HG03175 (cell line): ENCODE measurements around the gene SLC12A7.
"Not testable (repeated sequence)": the region's sequence is repeated elsewhere in the genome, so short reads cannot be mapped to it uniquely, and the experiment has no call there.

ENCODE experiments used
- ATAC-seq: cut with Tn5 transposase; IDR thresholded peaks from one replicate; pipeline ENCODE4 v1.9.1; 2021; ENCODE audit warnings: mild to moderate bottlenecking, moderate library complexity; ENCODE audit not compliant: unreplicated experiment

SLC12A7 gene

DNA sequence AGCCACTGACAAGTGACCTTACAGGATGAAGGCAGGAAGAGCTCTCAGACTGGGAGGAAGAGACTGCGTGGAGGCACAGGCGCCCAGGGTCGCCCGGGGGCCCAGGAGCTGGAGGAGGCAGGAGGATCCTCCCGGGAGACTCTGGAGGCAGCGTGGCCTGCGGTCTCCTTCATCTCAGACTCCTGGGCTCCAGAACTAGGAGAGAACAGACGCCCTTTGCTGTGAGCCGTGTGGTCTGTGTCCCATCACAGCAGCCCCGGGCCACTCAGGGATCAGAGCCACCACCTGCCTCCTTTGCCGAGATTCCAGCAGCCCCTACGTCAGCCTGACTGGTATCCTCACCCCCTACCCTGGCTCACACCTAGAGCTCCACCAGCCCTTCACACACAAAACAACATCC lies 45.2 kb downstream of the SLC12A7 start:
- ATAC-seq: no peak

DNA sequence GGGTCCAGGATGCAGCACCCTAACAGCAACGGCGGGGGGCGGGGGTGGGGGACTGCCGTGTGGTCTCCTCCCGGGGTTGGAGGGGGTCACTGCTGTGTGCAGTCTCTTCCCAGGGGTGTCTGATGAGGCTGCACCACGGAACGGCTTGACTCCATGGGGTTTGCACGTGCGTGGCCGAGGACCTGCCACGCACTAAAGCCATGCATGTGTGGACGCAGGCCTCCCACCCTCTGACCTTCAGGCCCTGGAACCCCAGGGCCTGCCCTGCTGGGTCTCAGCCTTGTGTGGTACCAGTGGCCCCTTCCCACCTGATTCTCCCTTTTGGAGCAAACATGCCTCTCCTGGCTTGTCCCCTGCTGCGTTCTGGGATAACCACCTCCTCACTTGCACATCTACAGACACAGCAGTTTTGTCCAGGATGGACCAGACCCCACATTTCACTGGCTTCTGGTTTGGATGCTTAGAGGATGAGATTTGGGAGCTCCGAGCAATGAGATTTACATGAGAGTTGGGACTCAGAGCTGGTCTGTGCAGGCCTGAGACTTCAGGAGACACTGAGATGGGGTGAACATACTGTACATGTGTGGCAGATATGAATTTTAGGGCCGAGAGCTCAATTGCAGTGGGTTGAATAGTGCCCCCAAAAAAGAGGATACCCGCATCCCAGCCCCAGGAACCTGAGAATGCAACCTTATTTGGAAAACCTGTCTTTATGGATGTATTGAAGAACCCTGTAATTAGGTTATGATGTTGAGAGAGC lies 45.8 kb downstream of the SLC12A7 start:
- ATAC-seq: no peak

DNA sequence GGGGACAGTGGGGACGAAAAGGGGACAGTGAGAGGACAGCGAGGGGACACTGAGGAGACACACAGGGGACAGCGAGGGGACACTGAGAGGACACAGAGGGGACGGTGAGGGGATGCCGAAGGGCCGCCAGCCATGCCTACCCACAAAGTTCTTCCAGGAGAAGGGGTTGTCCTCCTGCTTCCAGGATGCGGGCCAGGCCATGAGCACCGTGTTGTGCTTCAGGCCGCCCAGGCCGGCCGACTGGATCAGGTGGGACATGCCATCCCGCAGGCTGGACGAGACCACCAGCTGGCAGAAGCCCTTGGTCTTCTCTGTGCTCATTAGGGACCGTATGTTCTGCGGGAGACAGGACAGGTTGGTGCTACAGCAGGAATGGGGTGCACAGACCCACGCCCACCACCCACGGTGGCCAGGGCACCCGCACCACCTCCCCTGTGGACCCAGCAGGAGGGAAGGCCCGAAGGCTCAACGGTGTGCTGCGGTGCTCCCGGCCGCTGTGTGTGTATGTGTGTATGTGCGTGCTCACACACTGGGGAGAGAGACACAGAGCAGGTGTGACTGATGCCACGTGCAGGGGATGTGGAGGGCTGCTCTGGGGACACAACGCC lies 46.6 kb downstream of the SLC12A7 start:
- ATAC-seq: no peak

DNA sequence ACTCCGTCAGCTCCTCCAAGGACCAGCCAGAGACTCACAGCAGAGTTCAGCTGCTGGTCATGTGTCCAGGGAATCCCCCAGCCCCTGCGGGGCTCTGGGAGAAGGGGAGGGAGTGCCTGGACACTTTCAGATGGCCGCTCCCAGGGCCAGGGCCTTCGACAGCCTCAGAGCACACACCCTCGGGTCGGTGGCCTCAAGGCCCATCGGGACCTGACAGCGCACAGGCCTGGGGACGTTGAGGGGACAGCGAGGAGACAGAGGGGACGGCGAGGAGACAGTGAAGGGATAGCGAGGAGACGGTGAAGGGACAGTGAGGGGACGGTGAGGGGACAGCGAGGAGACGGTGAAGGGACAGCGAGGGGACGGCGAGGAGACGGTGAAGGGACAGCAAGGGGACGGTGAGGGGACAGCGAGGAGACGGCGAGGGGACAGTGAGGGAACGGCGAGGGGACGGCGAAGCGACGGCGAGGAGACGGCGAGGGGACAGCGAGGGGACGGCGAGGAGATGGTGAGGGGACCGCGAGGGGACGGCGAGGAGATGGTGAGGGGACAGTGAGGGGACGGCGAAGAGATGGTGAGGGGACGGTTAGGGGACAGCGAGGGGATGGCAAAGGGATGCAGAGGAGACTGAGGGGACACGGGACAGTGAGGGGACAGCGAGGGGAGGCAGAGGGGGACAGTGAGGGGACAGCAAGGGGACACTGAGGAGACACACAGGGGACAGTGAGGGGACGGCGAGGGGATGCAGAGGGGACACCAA lies 47.3 kb downstream of the SLC12A7 start:
- ATAC-seq: no peak

DNA sequence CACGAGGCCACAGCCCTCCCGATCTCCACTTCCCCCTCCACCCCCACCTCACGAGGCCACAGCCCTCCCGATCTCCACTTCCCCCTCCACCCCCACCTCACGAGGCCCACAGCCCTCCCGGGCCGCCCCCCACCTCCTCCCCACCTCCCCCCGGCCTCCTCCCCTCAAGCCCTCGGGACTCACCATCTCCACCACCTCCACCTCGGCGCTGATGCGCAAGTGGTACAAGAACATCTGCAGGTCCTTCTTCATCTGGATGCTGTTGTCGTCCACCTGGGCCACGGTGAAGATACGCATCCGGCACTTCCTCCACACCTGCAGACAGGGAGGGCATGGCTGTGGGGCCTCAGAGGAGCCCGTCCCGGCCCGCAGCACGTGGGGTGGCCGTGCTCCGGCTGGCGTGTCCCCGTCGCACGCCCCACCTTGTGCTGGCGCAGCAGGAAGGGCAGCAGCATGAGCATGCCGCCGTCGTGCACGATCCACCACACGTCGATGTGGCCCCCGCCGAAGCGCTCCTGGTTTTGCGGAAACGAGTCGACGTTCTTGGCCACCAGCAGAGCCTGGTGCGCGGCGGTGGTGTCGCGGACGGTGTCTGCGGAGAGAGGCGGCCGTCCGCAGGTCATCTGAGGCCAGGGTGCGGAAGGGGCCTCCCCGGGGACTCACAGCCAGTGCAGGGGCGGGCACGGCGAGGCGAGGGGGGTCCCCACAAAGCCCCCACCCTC lies 48.0 kb downstream of the SLC12A7 start:
- ATAC-seq: no peak

DNA sequence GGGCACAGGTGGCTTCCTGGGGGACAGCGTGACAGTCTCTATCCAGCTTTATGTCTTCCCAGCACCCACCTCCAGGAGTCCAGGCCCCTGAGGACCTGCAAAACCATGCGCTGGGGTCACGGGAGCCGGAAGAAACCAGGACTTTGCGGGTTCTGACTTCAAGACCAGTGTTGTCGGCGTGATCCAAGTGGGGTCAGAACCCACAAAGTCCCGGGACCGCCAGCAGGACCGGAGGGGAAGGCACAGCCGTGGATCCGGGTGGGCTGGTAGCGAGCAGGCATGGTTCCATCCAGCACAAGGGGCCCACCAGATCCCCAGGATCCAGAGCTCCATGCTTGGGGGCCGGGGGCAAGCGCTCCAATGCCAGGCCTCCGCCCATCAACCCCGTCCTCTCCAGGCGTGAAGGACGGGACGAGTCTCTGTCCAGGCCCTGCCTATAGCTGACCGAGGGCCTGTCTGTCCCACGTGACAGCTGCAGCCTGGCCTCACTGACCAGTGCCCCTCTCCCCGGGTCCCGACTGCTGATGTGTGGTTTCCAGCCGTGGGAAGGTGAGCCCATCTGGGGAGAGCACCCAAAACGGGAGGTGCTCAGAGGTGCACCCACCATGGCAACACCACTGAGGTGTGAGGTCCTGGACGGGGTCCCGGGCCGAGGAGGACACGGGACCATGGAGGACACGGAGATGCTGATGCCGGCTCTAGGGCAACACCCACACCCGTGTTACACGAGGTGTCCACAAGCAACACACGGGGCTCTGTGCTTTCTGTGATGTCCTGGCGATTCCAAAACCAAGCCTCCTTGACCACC lies 48.9 kb downstream of the SLC12A7 start:
- no peak for ATAC-seq

DNA sequence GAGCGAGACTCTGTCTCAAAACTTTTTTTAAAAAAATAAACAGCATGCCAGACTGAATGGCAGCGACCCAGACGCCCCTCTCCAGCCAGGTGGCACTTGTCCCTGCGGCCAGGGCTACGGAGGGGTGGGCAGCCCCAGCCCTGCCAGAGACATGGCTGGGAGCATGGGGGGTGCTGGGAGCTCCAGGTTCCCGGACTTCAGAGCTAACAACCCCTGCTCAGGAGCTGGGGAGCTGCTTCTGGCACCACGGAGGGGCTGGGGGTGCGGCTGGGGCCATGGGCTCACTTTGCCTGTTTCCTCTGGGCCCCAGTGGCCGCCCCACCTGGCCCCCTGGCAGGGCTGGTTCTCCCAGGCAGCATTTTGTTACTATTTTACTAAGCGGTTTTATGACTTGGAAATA lies 49.9 kb downstream of the SLC12A7 start:
- ATAC-seq: no peak

DNA sequence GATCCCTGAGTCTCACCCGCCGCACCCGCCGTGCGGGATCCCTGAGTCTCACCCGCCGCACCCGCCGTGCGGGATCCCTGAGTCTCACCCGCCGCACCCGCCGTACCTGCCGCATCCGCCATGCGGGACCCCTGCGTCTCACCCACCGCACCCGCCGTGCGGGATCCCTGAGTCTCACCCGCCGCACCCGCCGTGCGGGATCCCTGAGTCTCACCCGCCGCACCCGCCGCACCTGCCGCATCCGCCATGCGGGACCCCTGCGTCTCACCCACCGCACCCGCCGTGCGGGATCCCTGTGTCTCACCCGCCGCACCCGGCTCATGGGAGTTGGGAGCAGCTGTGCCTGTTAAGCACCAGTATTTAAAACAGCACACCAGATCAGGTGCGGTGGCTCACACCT lies 50.6 kb downstream of the SLC12A7 start:
- ATAC-seq: not testable (repeated sequence)

DNA sequence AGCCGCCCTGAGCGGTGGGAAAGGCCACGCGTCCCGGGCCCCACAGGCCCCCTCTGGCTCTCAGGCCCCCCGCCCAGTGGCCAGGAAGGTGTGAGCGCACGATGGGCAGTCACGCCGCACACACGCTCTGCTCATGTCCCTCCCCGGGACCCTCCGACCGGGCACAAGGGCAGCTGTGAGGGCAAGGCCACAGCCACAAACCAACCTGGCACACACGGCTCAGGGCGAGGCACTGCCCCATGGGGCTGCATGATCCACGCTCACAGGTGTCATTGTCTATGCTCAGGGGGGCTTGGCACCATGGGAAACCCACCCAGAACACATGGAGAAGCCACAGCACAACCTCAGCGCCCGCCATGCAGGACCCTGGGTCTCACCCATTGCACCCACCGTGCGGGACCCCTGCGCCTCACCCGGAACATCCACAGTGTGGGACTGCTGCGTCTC lies 51.3 kb downstream of the SLC12A7 start:
- ATAC-seq: no peak

DNA sequence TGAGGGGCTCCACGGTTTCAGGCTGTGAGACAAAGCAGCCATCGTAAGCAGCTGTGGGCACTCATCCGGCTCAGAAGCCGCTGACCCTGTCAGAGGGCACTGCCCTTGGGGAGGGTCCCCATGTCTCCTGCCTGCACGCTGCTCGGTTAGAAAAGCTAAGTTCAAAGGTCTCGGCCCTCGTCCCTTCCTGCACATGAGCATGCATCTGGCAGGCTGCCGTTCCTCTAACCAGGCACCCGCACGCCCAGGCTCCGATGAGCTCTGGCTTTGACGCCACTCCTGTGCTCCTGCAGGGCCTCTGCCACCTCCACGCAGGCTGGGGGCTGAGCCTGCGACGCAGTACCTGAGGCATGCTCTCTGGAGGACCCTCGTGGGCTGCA lies 52.0 kb downstream of the SLC12A7 start:
- ATAC-seq: no peak

DNA sequence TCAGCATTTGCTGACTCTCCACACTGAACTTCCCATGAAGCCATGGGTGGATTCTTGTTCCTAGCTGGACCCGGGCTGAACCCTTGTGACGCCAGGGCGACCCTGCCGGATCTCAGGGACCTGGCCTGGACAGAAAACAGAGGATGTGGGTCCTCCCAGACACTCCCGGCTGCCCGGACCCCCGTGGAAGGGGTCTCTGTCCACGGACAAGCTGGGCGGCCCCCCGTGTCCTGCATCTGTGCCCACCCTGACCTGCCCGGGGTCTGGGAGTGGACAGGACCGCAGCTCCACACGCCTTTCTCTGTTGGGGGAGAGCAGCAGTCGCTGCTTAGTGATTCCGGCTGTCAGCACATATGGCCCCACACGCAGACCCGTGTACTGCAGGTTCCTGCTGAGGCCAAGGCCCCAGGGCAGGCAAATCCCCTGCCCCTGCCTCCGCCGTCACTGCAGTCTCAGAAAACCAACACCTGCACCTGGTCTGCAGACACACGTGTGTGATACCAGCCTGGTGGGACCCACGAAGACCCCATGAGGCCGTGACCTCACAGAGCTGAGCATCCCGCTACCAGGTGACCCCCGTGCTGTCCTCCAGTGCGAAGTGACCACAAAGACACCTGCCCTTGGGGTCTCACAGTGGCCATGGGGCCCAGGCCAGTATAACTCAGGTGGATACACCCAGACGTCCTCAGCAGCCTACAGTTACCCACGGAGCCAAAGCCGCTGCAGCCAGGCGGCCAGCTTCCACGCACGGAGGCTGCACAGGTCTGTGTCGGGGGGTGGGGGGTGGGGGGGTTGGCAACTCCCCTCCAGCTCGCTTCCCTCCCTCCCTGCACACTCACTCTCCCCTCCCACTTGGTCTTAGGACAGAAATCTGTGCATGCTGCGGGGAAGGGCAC lies 52.6 kb downstream of the SLC12A7 start:
- ATAC-seq: no peak

DNA sequence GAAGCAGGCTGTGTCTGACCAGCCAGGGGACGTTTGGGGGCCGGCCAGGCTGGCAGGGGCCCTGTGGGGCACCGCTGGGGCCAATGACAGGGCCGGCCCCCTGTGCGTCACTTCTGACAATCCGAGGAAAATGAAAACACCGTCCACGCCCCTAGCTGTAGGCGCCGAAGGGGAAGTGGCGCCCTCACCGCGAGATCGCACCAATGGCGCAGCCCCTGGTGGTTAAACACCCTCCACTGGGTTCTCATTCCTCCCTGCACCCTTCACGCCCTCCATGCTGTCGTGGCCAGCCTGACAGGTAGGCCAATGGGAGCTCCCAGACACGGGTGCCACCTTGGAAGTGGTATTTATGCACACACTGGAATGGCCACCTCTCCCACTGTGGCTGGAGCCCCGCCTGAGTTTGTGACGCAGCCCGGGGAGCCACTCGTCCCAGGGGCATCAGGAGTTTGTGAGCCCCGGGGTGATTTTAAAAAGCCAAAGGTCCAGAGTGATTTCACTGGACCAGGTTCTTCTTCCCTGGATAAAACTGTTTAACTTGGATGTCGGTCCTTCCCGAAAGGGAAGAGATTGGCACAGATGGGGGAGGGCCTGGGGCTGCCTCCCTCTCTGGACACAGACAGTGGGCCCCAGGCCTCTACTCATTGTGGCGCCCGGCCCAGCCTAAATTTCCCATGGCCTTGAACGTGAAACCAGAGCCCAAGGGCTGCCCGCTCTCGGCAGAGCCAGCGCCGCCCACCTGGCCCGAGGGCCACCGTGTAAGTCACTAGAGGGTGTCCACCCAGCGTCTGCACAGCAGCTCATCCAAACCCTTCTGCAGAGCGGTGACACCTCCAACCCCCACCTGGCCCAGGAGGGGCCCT lies 53.5 kb downstream of the SLC12A7 start:
- no peak for ATAC-seq

DNA sequence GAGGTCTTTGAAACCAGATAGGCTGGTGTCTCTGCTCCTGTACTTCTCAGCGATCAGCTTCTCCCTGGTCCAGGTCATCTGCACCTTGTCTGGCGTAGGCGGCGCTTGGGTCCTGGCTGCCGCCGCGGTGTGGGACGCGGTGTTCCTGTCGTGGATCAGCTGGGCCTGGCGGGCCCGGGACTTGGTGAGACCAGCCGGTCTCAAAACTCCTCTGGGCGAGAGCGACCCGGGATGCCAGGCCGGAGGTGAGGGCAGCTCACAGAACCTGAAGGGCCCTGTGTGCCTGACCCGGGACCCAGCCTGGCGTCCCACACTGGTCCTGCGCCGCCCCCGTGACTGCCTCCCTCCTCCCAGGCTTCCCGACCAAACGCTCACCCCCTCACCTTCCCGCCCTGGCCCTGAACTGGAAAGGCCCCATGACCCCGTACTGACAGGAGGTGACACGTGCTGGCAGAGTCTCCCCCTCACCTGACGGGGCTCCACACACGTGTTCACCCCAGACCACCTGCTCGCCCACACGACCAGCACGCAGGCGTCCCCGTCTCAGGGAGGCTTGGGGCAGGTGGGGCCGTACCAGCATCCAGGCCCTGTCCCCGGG lies 54.3 kb downstream of the SLC12A7 start:
- no peak for ATAC-seq

DNA sequence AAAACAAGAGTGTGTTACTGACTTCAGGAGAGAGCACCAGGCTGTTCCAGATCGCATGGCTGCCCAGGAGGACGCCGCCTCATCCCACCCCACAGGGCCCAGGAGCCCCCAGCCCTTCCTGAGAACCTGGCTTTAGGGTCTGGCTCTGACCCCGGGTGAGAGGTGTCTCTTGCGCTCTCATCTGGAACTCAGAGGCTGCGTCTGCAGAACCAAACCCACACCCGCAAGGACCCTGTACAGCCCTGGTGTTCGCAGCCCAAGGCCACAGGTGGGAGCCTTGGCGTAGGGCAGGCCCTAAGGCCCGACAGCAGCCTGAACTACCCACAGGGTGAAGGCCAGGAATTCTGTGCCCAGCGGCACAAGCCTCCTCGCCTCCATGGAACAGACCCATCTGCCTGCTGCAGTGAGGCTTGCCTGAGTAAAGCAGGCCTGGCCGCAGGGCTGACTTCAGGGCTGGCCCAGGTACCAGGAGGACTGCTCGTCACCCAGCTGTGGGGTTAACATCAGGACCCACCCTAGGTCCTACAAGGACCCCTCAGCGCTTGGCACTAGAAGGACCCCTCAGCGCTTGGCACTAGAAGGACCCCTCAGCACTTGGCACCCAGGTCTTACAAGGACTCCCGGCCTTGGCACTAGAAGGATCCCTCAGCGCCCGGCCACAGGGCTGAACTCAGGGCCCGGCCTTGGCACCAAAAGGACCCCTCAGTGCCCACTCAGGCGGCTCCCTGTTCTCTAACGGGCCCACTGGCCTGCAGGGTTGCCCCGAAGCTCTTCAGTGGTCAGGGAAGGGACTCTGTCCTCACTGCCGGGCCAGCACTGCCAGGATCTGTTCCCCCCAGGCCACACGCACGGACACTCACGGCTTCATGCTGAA lies 55.0 kb downstream of the SLC12A7 start:
- no peak for ATAC-seq

DNA sequence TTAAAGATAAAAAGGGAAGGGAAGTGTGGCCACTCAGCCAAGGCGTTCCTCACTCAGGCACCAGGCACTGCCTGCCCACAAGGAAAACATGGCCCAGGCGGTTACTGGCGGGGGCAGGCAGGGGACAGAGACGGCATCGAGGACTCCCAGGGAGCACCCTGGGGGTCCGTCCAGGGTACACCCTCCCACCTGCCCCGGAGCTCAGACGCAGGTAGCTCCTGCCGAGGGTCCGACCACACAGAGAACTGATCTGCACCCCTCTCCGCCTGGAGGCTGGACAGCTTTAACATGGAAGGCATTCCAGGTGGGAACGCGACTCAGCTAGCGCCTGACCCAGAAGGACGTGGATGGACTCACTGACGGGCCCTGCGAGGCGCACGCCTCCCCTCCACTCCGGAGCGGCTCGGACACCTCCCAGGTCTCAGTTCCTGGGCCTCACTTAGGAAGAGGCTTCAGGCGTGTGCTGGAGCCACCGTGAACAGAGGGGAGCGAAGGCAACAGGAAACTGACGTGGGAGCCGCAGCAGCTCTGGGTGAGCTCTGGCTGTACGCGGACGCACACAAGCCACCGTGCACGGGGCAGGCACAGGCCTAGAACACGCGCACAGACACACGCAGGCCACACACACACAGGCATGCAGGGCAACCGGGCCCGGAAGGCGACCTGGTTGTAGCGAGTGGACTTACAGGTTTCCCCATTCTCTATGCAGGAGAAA lies 55.8 kb downstream of the SLC12A7 start:
- ATAC-seq: no peak
